ENCODE data around the gene WDR46. TPM values are rescaled to one million over a fixed set of nuclear protein-coding genes. Genes with fewer than 3 reads are reported as not detected.

WDR46 gene
- total and polyA plus RNA-seq, 2 of the 8 experiments (the other 6 are each of a cell fraction or from before 2014, with no cell fraction given), result 69.7 to 91.0 TPM

- TF ChIP-seq TCF12 (IDR thresholded peaks at IDR 0.05; ENCODE audit: low read depth, low read length), result no peak
- TF ChIP-seq, protein P1, sequence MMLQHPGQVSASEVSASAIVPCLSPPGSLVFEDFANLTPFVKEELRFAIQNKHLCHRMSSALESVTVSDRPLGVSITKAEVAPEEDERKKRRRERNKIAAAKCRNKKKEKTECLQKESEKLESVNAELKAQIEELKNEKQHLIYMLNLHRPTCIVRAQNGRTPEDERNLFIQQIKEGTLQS (IDR thresholded peaks at IDR 0.05; ENCODE audit: insufficient read depth, low read depth, low read length), result no peak
- no peak for TF ChIP-seq EGR1 (IDR thresholded peaks at IDR 0.05; ENCODE audit: borderline replicate concordance, low read depth, low read length)
- TF ChIP-seq MAFK (IDR thresholded peaks at IDR 0.05; ENCODE audit: low read depth, low read length), result no peak
- TF ChIP-seq HDAC2 (IDR thresholded peaks at IDR 0.05; ENCODE audit: borderline replicate concordance in 1 of 2, low read depth in 2 of 2, low read length in 2 of 2), result no peak
- TF ChIP-seq, protein P2, sequence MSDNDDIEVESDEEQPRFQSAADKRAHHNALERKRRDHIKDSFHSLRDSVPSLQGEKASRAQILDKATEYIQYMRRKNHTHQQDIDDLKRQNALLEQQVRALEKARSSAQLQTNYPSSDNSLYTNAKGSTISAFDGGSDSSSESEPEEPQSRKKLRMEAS (IDR thresholded peaks at IDR 0.05), result no peak
- TF ChIP-seq SP1 (IDR thresholded peaks at IDR 0.05; ENCODE audit: low read depth, low read length), result no peak
- TF ChIP-seq SP4 (IDR thresholded peaks at IDR 0.05; ENCODE audit: low read length), result no peak
- no peak for TF ChIP-seq BACH1 (IDR thresholded peaks at IDR 0.05; ENCODE audit: low read length)
- TF ChIP-seq TAF7 (optimal IDR thresholded peaks at IDR 0.05; ENCODE audit: borderline replicate concordance, low read depth, low read length), result no peak
- TF ChIP-seq SRF (IDR thresholded peaks at IDR 0.05; ENCODE audit: low read depth, low read length), result no peak
Observed at GRCh38 chr6:33251395-33252012, 37.5 kb downstream of the WDR46 start (continued).
